ENCODE data around the gene MCM6.
A peak's percentile ranks its signal among the peaks of the same experiment; 100 is the strongest.
"Not testable (repeated sequence)": the region's sequence is repeated elsewhere in the genome, so short reads cannot be mapped to it uniquely, and the experiment has no call there.

The MCM6 gene

GRCh38 chr2:135876066-135876711 is at the start of gene MCM6:
MCM6 (minus strand) TSS chr2:135876443; CDS start chr2:135876365, 78 bp downstream.
- peak; percentile 96 for DNase-seq

- DNase-seq = no peak
These were observed 49.3 kb upstream of the MCM6 start for GRCh38 chr2:135925571-135925970.

GRCh38 chr2:135916207-135916606 is 40.0 kb upstream of the MCM6 start:
- DNase-seq = peak; percentile 75

GRCh38 chr2:135914485-135914884 is 38.2 kb upstream of the MCM6 start:
- no peak for DNase-seq

- DNase-seq = peak; percentile 66
These were observed 37.6 kb upstream of the MCM6 start for GRCh38 chr2:135913727-135914365.

GRCh38 chr2:135909976-135910375 is 33.7 kb upstream of the MCM6 start:
- no peak for DNase-seq

- DNase-seq = no peak
These were observed 29.4 kb upstream of the MCM6 start for GRCh38 chr2:135905679-135906078.

- no peak for DNase-seq
These were observed 28.2 kb upstream of the MCM6 start for GRCh38 chr2:135904341-135904989.

GRCh38 chr2:135903650-135904049 is 27.4 kb upstream of the MCM6 start:
- no peak for DNase-seq

- DNase-seq = no peak
These were observed 23.3 kb upstream of the MCM6 start for GRCh38 chr2:135899567-135899966.

- DNase-seq = no peak
These were observed 22.1 kb upstream of the MCM6 start for GRCh38 chr2:135898234-135898786.

- no peak for DNase-seq
These were observed 18.7 kb upstream of the MCM6 start for GRCh38 chr2:135894930-135895329.

GRCh38 chr2:135893374-135893794 is 17.1 kb upstream of the MCM6 start:
- DNase-seq = no peak

GRCh38 chr2:135890835-135891234 is 14.6 kb upstream of the MCM6 start:
- no peak for DNase-seq

- no peak for DNase-seq
These were observed 13.9 kb upstream of the MCM6 start for GRCh38 chr2:135890149-135890548.

- DNase-seq = not testable (repeated sequence)
These were observed 12.3 kb upstream of the MCM6 start for GRCh38 chr2:135888587-135888986.

GRCh38 chr2:135885709-135886108 is 9.5 kb upstream of the MCM6 start:
- DNase-seq = no peak

- DNase-seq = no peak
These were observed 6.2 kb upstream of the MCM6 start for GRCh38 chr2:135882415-135882814.

GRCh38 chr2:135876770-135877169 is 527 bp upstream of the MCM6 start:
- not testable (repeated sequence) for DNase-seq

GRCh38 chr2:135875491-135876065 is 665 bp downstream of the MCM6 start:
- peak; percentile 38 for DNase-seq

- DNase-seq = no peak
These were observed 1.4 kb downstream of the MCM6 start for GRCh38 chr2:135874777-135875365.

- DNase-seq = no peak
These were observed 5.7 kb downstream of the MCM6 start for GRCh38 chr2:135870571-135870970.

- no peak for DNase-seq
These were observed 13.0 kb downstream of the MCM6 start for GRCh38 chr2:135863233-135863632.
